ENCODE measurements around the gene MRPL12. TPM values are rescaled to one million over a fixed set of nuclear protein-coding genes. Genes with fewer than 3 reads are reported as not detected.
"Not testable (repeated sequence)": the region's sequence is repeated elsewhere in the genome, so short reads cannot be mapped to it uniquely, and the experiment has no call there.

MRPL12 gene
- total RNA-seq, 6 donors from 2014 or later = 29.3 to 69.8 (median 47.8) TPM

DNA sequence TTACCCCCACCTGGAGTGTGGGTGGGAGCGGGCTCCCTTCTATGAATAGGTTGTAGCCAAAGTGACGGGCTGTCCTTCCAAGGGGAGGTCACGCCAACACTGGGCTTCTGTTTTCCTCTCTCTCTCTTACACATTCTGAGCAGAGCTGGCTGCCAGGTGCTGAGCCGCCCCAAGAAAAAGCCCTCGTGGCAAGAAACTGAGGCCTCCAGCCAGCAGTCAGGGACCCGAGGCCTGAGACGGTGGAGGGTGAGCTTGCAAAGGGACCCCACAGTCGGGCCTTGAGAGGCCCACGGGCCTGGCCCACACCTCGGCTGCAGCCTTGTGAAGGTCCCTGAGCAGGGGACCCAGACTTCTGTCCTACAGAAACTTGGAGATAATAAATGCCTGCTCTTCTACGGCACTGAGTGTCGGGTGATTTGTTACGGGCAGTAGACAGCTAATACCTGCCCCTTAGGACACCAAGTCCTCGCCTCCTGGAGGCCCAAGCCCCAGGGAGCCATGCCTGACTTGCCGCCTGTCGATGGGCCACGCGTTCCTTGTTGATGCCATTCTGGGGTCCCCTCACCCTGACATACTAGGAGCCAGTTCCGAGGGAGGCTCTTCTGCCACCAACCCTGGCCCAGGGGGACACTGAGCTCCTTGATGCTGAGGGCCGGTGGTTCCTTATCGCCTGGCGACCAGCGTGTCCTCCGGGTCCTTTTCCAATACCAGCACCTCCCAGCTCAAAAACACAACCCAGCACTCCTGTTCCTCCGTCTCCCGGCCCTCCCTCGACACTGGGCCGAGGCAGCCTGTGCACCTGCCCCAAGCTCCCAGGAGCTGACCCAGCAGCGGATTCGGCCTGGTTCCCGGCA, 35.0 kb downstream of the MRPL12 start:
- ATAC-seq (ENCODE audit: low FRiP score in 2 of 2) (no peak), DNase-seq (peak in 1 of 2 donors; percentile 62)
- Histone ChIP-seq H3K36me3 (no peaks in the 10 kb centered on the region), H3K27me3 (no peaks in the 10 kb centered on the region), H3K9me3 (no peaks in the 10 kb centered on the region), H3K4me3 (no peak overlapping the region), H3K27ac (no peak overlapping the region), H3K4me1 (peaks cover 8 to 33% (median 13%) of the 10 kb centered on the region in 4 donors)
- WGBS, 2 donors = 91 to 93% methylated on average over 26 to 31 of the region's 31 CpGs
- no peak for TF ChIP-seq POLR2AphosphoS5 (IDR thresholded peaks at IDR 0.05)
- no peak for TF ChIP-seq EP300 (IDR thresholded peaks at IDR 0.05)
- TF ChIP-seq, protein P1, sequence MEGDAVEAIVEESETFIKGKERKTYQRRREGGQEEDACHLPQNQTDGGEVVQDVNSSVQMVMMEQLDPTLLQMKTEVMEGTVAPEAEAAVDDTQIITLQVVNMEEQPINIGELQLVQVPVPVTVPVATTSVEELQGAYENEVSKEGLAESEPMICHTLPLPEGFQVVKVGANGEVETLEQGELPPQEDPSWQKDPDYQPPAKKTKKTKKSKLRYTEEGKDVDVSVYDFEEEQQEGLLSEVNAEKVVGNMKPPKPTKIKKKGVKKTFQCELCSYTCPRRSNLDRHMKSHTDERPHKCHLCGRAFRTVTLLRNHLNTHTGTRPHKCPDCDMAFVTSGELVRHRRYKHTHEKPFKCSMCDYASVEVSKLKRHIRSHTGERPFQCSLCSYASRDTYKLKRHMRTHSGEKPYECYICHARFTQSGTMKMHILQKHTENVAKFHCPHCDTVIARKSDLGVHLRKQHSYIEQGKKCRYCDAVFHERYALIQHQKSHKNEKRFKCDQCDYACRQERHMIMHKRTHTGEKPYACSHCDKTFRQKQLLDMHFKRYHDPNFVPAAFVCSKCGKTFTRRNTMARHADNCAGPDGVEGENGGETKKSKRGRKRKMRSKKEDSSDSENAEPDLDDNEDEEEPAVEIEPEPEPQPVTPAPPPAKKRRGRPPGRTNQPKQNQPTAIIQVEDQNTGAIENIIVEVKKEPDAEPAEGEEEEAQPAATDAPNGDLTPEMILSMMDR (IDR thresholded peaks at IDR 0.05) = no peak
- no peak for TF ChIP-seq POLR2A (IDR thresholded peaks at IDR 0.05)

DNA sequence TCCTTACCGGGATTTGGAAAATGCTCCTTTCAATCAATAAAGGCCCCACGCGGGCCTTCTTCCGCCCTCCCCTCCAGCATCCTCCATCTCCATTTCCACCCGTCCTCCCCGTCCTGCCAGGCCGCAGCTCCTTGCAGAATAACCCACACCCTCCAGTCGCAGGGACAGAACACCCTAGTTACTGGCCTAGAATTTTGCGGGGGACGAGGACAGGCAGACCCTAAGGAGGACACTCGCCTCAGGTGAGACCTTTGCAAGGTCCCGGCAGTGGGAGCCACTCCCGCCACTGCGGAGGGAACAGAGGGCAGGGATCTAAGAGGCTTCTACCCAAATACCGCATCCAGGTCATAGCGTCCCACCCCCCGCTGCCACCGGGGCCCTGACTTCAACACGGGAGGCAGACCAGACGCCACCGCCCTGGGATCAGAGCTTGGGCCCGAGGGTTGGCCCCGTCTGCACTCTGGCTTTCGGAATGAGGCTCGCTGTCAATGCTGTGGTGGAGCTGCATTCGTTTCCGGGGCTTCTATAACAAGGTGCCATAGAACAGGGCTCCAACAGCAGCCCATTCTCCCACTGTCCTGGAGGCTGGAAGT, 35.7 kb downstream of the MRPL12 start:
- TF ChIP-seq POLR2AphosphoS5 (IDR thresholded peaks at IDR 0.05) (no peak), EP300 (IDR thresholded peaks at IDR 0.05) (no peak), POLR2A (IDR thresholded peaks at IDR 0.05) (no peak)
- TF ChIP-seq, protein P1 (IDR thresholded peaks at IDR 0.05) = no peak
- no peak overlapping the region for H3K27ac ChIP-seq
- ATAC-seq (ENCODE audit: low FRiP score in 2 of 2) = no peak
- H3K9me3 ChIP-seq = no peaks in the 10 kb centered on the region
- H3K36me3 ChIP-seq = no peaks in the 10 kb centered on the region
- no peak overlapping the region for H3K4me3 ChIP-seq
- peaks cover 8 to 28% (median 13%) of the 10 kb centered on the region in 4 donors for H3K4me1 ChIP-seq
- WGBS, 2 donors = 79 to 92% methylated on average over 24 to 27 of the region's 27 CpGs
- H3K27me3 ChIP-seq = no peaks in the 10 kb centered on the region
- DNase-seq = peak in 1 of 2 donors; percentile 74

DNA sequence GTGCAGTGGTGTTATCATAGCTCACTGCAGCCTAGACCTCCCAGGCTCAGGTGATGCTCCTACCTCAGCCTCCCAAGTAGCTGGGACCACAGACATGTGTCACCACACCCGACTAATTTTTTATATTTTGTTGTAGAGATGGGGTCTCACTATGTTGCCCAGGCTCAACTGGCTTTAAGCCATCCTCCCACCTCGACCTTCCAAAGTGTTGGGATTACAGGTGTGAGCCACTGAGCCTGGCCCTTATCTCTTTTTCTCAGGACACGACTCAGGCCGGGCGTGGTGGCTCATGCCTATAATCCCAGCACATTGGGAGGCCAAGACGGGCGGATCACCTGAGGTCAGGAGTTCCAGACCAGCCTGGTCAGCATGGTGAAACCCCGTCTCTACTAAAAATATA, 36.4 kb downstream of the MRPL12 start:
- DNase-seq; H3K27me3 ChIP-seq; ATAC-seq (ENCODE audit: low FRiP score in 2 of 2); H3K4me3 ChIP-seq; H3K27ac ChIP-seq; H3K36me3 ChIP-seq; H3K9me3 ChIP-seq: not testable (repeated sequence)
- H3K4me1 ChIP-seq = peaks cover 8 to 26% (median 13%) of the 10 kb centered on the region in 4 donors
- WGBS, 2 donors = 91 to 94% methylated on average over 8 of the region's 8 CpGs

DNA sequence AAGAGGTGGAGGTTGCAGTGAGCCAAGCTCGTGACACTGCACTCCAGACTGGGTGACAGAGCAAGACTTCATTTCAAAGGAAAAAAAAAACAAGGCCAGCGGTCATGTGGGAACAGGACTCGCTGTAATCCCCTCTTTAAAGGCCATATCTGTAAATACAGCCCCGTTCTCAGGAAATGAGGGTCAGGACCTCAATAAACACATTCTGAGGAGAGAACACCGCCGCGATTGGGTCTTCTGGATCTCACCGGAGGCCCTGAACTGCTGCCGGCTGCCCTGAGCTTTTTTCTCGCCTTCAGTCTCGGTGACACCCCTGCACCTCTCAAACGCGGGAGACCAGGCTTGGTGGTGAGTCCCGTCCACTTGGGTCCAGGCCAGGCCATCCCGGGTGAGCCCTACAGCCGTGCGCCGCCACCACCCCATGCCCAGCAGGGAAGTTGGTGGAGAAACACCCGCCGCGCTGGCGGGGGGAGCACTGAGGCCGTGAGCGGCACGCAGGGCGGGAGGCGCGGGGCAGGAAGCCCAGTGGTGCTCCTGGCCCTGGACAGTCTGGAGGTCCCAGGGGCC, 37.3 kb downstream of the MRPL12 start:
- DNase-seq = peak in 1 of 2 donors; percentile 82
- 34 to 35% methylated on average over 15 to 28 of the region's 28 CpGs for WGBS, 2 donors
- H3K4me1 ChIP-seq = peaks cover 6 to 22% (median 11%) of the 10 kb centered on the region in 4 donors
- no peaks in the 10 kb centered on the region for H3K27me3 ChIP-seq
- peak overlapping the region in 2 of 4 donors; percentile 12 to 34 for H3K27ac ChIP-seq
- H3K9me3 ChIP-seq = no peaks in the 10 kb centered on the region
- TF ChIP-seq EP300 (IDR thresholded peaks at IDR 0.05) (no peak), POLR2A (IDR thresholded peaks at IDR 0.05) (no peak), POLR2AphosphoS5 (IDR thresholded peaks at IDR 0.05) (no peak)
- TF ChIP-seq, protein P1 (IDR thresholded peaks at IDR 0.05) = no peak
- no peaks in the 10 kb centered on the region for H3K36me3 ChIP-seq
- peak; percentile 26 to 34 for ATAC-seq (ENCODE audit: low FRiP score in 2 of 2)
- H3K4me3 ChIP-seq = peak overlapping the region in 1 of 4 donors; percentile 15

DNA sequence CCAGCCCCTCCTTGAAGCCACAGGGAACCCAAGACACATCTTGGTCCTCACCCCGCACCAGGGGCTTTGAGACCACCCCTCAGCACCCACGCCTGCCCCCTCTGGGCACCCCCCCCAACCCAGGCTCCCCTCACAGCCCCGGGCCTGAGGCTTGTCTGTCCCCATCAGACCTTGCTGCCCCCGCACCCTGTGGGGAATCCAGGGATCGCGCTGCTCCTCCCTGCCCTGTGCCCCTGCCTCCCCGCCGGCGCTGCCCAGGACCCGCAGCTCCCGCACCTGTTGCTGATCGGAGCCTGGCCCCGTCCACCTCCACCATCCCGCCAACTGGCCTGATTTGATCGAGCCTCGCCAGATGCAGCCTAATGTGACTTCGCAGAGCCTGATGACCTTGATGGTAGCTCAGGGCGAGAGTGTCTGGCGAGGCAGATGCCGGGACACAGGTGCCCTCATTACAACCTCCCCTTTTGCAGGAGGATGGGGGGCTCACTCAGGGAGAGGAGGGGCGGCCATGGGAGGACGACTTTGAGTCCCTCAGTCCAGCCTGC, 38.0 kb downstream of the MRPL12 start:
- Histone ChIP-seq H3K27me3 (no peaks in the 10 kb centered on the region), H3K4me3 (peak overlapping the region in 1 of 4 donors; percentile 15), H3K27ac (peak overlapping the region in 1 of 4 donors; percentile 12), H3K36me3 (no peaks in the 10 kb centered on the region), H3K9me3 (no peaks in the 10 kb centered on the region), H3K4me1 (peaks cover 0 to 16% (median 7%) of the 10 kb centered on the region in 4 donors)
- 49 to 54% methylated on average over 11 to 16 of the region's 22 CpGs for WGBS, 2 donors
- peak in 1 of 2 donors; percentile 63 for ATAC-seq (ENCODE audit: low FRiP score in 2 of 2)
- peak in 1 of 2 donors; percentile 72 for DNase-seq
- TF ChIP-seq EP300 (IDR thresholded peaks at IDR 0.05) = no peak
- TF ChIP-seq POLR2AphosphoS5 (IDR thresholded peaks at IDR 0.05) = no peak
- TF ChIP-seq, protein P1 (IDR thresholded peaks at IDR 0.05) = no peak
- no peak for TF ChIP-seq POLR2A (IDR thresholded peaks at IDR 0.05)

All from upper lobe of left lung (tissue), 6 donors.